Measurements from ENCODE around the gene PDIA4. TPM values are rescaled to one million over a fixed set of nuclear protein-coding genes. Genes with fewer than 3 reads are reported as not detected.
"Not testable (repeated sequence)": the region's sequence is repeated elsewhere in the genome, so short reads cannot be mapped to it uniquely, and the experiment has no call there.

Gene PDIA4
- polyA plus RNA-seq, 1 experiment, result 173 TPM

DNA sequence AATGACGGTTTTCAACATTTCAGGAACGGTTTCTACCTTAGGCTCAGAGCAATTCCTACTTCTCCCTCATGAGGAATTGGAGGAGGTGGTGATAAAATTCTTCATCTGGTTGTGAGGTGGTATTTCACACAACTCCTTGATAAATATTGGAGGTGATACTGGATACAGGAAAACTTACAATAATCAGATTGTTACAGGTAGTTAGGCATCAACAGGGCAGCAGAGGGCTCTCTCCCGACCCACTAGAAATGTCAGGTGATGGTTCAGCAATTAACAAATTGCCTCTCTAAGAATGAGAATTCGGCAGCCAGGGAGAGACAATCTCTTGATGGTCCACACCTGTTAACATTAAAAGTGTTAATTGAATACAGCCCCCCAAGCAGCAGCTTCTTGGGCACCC lies 39.6 kb upstream of the PDIA4 start:
- ChIA-PET CTCF (no interaction called here), POLR2A (no interaction called here)
- DNase-seq (ENCODE audit: low read depth), result no peak
- H3K4me3 ChIP-seq (ENCODE audit: low read depth, low read length), result no peak overlapping the region
- TF ChIP-seq, protein P1, sequence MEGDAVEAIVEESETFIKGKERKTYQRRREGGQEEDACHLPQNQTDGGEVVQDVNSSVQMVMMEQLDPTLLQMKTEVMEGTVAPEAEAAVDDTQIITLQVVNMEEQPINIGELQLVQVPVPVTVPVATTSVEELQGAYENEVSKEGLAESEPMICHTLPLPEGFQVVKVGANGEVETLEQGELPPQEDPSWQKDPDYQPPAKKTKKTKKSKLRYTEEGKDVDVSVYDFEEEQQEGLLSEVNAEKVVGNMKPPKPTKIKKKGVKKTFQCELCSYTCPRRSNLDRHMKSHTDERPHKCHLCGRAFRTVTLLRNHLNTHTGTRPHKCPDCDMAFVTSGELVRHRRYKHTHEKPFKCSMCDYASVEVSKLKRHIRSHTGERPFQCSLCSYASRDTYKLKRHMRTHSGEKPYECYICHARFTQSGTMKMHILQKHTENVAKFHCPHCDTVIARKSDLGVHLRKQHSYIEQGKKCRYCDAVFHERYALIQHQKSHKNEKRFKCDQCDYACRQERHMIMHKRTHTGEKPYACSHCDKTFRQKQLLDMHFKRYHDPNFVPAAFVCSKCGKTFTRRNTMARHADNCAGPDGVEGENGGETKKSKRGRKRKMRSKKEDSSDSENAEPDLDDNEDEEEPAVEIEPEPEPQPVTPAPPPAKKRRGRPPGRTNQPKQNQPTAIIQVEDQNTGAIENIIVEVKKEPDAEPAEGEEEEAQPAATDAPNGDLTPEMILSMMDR (IDR thresholded peaks at IDR 0.05; ENCODE audit: insufficient read depth, low read depth, low read length), result no peak
- H3K27me3 ChIP-seq (ENCODE audit: control insufficient read depth, insufficient read depth, low read length), result no peaks in the 10 kb centered on the region
- H3K36me3 ChIP-seq (ENCODE audit: control insufficient read depth, insufficient read depth, low read length), result peaks cover 18% of the 10 kb centered on the region

DNA sequence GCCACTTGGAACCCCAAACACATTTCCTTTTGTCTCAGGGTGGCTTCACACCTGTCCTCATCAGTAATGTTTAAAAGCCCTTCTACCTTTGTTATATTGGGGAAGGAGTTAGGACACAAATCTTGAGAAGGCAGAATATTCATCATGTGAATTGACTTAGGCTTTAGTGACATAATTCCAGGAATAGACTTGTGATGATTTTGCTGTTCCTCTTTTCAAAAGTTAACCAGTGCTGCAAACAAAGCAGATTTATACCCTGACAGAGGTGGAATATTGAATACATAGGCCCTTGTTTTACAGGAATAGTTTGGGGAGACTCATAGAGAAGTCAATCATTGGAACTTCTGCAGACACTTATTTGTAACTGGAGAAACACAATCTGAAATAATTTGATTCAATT lies 35.2 kb upstream of the PDIA4 start:
- DNase-seq (ENCODE audit: low read depth), result no peak
- TF ChIP-seq, protein P1 (IDR thresholded peaks at IDR 0.05; ENCODE audit: insufficient read depth, low read depth, low read length), result no peak
- POLR2A ChIA-PET, result no interaction called here
- H3K27me3 ChIP-seq (ENCODE audit: control insufficient read depth, insufficient read depth, low read length), result no peaks in the 10 kb centered on the region
- CTCF ChIA-PET, result no interaction called here
- no peak overlapping the region for H3K4me3 ChIP-seq (ENCODE audit: low read depth, low read length)
- no peaks in the 10 kb centered on the region for H3K36me3 ChIP-seq (ENCODE audit: control insufficient read depth, insufficient read depth, low read length)

DNA sequence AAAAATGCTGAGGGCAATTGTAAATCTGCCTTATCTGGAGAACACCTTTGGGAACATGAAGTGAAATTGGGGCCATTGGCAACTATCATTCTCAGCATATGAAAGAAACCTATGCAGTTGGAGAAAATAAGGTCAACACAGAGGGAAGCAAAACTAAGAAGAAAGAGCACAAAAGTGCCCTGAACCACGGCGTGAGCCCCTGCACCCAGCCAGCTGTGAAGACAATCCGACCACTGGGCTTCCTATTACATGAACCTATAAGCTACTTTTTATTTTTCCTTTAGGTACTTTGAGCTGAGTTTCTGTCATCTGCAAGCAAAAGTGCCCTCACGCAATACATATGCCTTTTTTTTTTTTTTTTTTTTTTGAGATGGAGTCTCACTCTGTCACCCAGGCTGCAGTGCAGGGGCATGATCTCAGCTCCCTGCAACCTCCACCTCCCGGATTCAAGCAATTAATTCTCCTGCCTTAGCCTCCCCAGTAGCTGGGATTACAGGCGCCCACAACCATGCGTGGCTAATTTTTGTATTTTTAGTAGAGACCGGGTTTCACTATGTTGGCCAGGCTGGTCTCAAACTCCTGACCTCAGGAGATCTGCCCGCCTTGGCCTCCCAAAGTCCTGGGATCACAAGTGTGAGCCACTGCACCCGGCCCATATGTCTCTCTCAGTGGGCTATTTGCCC lies 34.1 kb upstream of the PDIA4 start:
- H3K4me3 ChIP-seq (ENCODE audit: low read depth, low read length); POLR2A ChIA-PET; H3K36me3 ChIP-seq (ENCODE audit: control insufficient read depth, insufficient read depth, low read length); H3K27me3 ChIP-seq (ENCODE audit: control insufficient read depth, insufficient read depth, low read length); DNase-seq (ENCODE audit: low read depth); CTCF ChIA-PET: not testable (repeated sequence)

DNA sequence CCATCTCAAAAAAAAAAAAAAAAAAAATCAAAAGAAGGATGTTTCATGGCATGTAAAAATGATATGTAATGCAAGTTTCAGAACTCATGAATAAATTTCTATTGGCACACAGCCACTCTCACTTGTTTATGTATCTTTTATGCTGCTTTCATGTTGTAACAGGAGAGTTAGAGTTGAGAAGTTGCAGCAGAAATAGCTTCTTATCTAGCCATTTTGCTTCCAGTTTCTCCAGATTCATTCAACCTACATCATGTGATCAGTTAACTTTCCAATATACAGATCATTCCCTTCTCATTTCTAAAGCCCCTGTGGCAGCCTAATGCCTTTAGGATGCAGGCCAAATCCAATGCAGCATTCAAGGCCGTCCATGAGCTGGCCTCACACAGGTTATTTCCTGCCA lies 31.9 kb upstream of the PDIA4 start:
- DNase-seq (ENCODE audit: low read depth), result no peak

DNA sequence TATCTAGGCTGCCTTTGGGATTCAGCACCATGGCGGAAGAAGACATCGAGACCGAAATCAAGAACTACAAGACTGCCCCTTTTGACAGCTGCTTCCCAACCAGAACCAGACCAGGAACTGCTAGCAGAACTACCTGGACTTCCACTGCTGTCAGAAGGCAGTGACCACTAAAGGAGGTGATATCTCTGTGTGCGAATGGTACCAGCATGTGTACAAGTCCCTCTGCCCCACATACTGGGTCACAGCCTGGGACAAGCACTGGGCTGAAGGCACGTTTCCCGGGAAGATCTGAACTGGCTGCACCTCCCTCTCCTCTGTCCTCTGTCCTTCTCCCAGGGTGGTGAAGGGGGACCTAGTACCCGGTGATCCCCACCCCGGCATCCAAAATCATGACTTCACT lies 25.6 kb upstream of the PDIA4 start:
- H3K4me3 ChIP-seq (ENCODE audit: low read depth, low read length), result no peak overlapping the region
- ChIA-PET CTCF (interaction anchor here (0.9 to 1.1 kb wide), 2 partner anchors 11 to 12 kb away, joined by 3 to 4 read pairs; no protein-coding TSS in a partner anchor), POLR2A (no interaction called here)
- no peaks in the 10 kb centered on the region for H3K27me3 ChIP-seq (ENCODE audit: control insufficient read depth, insufficient read depth, low read length)
- TF ChIP-seq, protein P1 (IDR thresholded peaks at IDR 0.05; ENCODE audit: insufficient read depth, low read depth, low read length), result no peak
- DNase-seq (ENCODE audit: low read depth), result no peak
- no peaks in the 10 kb centered on the region for H3K36me3 ChIP-seq (ENCODE audit: control insufficient read depth, insufficient read depth, low read length)

More for the DNA sequence above, 31.9 kb upstream of the PDIA4 start:
- ChIA-PET POLR2A (no interaction called here), CTCF (no interaction called here)
- TF ChIP-seq, protein P1 (IDR thresholded peaks at IDR 0.05; ENCODE audit: insufficient read depth, low read depth, low read length), result no peak
- no peak overlapping the region for H3K4me3 ChIP-seq (ENCODE audit: low read depth, low read length)
- H3K27me3 ChIP-seq (ENCODE audit: control insufficient read depth, insufficient read depth, low read length), result no peaks in the 10 kb centered on the region
- H3K36me3 ChIP-seq (ENCODE audit: control insufficient read depth, insufficient read depth, low read length), result no peaks in the 10 kb centered on the region

DNA sequence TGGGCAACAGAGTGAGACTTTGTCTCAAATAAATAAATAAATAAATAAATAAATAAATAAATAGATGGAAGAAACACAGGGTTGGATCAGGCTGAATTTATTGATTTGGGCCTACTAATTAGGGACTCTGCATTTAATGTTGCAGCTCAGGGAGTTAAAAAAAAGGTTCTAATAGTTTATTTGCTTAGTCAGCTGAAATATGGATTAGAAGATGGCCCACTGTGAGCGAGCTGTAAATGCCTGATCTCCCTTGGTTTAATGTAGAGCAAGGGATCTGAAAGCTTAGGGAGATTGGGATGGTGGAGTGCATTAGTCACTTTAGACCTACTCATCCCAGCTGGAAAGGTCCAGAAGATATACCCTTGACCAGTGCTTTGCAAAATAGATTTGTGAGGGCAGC lies 25.1 kb upstream of the PDIA4 start:
- TF ChIP-seq, protein P1 (IDR thresholded peaks at IDR 0.05; ENCODE audit: insufficient read depth, low read depth, low read length), result no peak
- POLR2A ChIA-PET, result no interaction called here
- Histone ChIP-seq H3K27me3 (ENCODE audit: control insufficient read depth, insufficient read depth, low read length) (no peaks in the 10 kb centered on the region), H3K36me3 (ENCODE audit: control insufficient read depth, insufficient read depth, low read length) (no peaks in the 10 kb centered on the region), H3K4me3 (ENCODE audit: low read depth, low read length) (no peak overlapping the region)
- DNase-seq (ENCODE audit: low read depth), result no peak
- CTCF ChIA-PET, result interaction anchor here (0.9 to 1.1 kb wide), 2 partner anchors 12 to 13 kb away, joined by 3 to 4 read pairs; no protein-coding TSS in a partner anchor
